Measurements from ENCODE around the gene ASTL. TPM values are rescaled to one million over a fixed set of nuclear protein-coding genes. Genes with fewer than 3 reads are reported as not detected.

The ASTL gene
- total RNA-seq, 3 donors from 2014 or later (not counting 1 experiment from before 2014, with no cell fraction given), result 5.5 to 11.3 (median 8.8) TPM

- WGBS (ENCODE audit: insufficient coverage), result 92% methylated on average over 8 of the region's 8 CpGs
- peak overlapping the region; percentile 14 to 39 for H3K27ac Mint-ChIP-seq
- TF ChIP-seq, protein P1, sequence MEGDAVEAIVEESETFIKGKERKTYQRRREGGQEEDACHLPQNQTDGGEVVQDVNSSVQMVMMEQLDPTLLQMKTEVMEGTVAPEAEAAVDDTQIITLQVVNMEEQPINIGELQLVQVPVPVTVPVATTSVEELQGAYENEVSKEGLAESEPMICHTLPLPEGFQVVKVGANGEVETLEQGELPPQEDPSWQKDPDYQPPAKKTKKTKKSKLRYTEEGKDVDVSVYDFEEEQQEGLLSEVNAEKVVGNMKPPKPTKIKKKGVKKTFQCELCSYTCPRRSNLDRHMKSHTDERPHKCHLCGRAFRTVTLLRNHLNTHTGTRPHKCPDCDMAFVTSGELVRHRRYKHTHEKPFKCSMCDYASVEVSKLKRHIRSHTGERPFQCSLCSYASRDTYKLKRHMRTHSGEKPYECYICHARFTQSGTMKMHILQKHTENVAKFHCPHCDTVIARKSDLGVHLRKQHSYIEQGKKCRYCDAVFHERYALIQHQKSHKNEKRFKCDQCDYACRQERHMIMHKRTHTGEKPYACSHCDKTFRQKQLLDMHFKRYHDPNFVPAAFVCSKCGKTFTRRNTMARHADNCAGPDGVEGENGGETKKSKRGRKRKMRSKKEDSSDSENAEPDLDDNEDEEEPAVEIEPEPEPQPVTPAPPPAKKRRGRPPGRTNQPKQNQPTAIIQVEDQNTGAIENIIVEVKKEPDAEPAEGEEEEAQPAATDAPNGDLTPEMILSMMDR (IDR thresholded peaks at IDR 0.05), result no peak
- peaks cover 19 to 20% of the 10 kb centered on the region in 2 donors for H3K4me1 Mint-ChIP-seq
- DNase-seq (no peak), ATAC-seq (no peak)
- Histone ChIP-seq H3K27me3 (ENCODE audit: control insufficient read depth, insufficient read depth, low read length) (no peaks in the 10 kb centered on the region), H3K27ac (ENCODE audit: low read length) (no peak overlapping the region), H3K4me3 (ENCODE audit: low read length) (no peak overlapping the region), H3K9me3 (ENCODE audit: control insufficient read depth, insufficient read depth, low read length) (no peaks in the 10 kb centered on the region), H3K4me1 (ENCODE audit: control insufficient read depth, insufficient read depth, low read length) (peaks cover 12% of the 10 kb centered on the region), H3K36me3 (ENCODE audit: control insufficient read depth, insufficient read depth, low read length) (peaks cover 41% of the 10 kb centered on the region)
- intact Hi-C loops (cut with micrococcal nuclease), result no loop called here
- H3K9me3 Mint-ChIP-seq, result no peaks in the 10 kb centered on the region
- H3K27me3 Mint-ChIP-seq (ENCODE audit: low read depth in 2 of 2), result no peaks in the 10 kb centered on the region
- no peak overlapping the region for H3K4me3 Mint-ChIP-seq
- peaks cover 22% of the 10 kb centered on the region for H3K36me3 Mint-ChIP-seq
Measured at GRCh38 chr2:96184989-96185388, 46.7 kb upstream of the ASTL start.

DNA sequence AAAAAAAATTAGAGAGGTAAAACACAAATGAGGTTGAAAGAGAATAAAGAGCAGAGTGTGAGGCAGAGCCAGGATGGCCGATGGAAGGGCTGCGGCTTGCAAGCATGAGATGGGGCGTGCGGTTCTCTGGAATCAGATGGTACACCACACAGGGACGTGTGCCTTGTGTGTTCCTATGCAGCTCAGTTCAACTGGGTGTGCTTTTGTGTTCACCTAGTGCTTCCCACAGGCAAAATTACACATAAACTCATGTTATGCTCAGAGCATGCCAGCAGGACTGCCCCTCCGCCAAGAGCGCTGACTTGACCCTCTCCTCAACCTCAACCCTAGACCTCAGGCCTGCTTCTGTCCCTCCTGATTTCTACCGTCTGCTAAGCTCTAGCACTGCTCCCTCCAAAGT, 45.9 kb upstream of the ASTL start:
- TF ChIP-seq, protein P1 (IDR thresholded peaks at IDR 0.05), result no peak
- DNase-seq, result no peak
- H3K36me3 ChIP-seq (ENCODE audit: control insufficient read depth, insufficient read depth, low read length), result peaks cover 35% of the 10 kb centered on the region
- 88% methylated on average over 7 of the region's 8 CpGs for WGBS (ENCODE audit: insufficient coverage)
- Mint-ChIP-seq H3K27me3 (ENCODE audit: low read depth in 2 of 2) (no peaks in the 10 kb centered on the region), H3K4me1 (peaks cover 26 to 28% of the 10 kb centered on the region in 2 donors), H3K27ac (peak overlapping the region; percentile 14 to 39), H3K36me3 (peaks cover 22% of the 10 kb centered on the region), H3K9me3 (no peaks in the 10 kb centered on the region), H3K4me3 (no peak overlapping the region)
- intact Hi-C loops (cut with micrococcal nuclease), result no loop called here
- peaks cover 16% of the 10 kb centered on the region for H3K4me1 ChIP-seq (ENCODE audit: control insufficient read depth, insufficient read depth, low read length)
- no peak for ATAC-seq
- H3K9me3 ChIP-seq (ENCODE audit: control insufficient read depth, insufficient read depth, low read length), result no peaks in the 10 kb centered on the region
- no peak overlapping the region for H3K4me3 ChIP-seq (ENCODE audit: low read length)
- no peak overlapping the region for H3K27ac ChIP-seq (ENCODE audit: low read length)
- H3K27me3 ChIP-seq (ENCODE audit: control insufficient read depth, insufficient read depth, low read length), result no peaks in the 10 kb centered on the region

- Mint-ChIP-seq H3K27ac (peak overlapping the region; percentile 25 to 71), H3K4me3 (peak overlapping the region; percentile 49), H3K36me3 (peaks cover 22% of the 10 kb centered on the region), H3K27me3 (ENCODE audit: low read depth in 2 of 2) (peaks cover 0 to 2% of the 10 kb centered on the region in 2 donors), H3K4me1 (peaks cover 26 to 28% of the 10 kb centered on the region in 2 donors), H3K9me3 (no peaks in the 10 kb centered on the region)
- Histone ChIP-seq H3K27me3 (ENCODE audit: control insufficient read depth, insufficient read depth, low read length) (no peaks in the 10 kb centered on the region), H3K4me3 (ENCODE audit: low read length) (no peak overlapping the region), H3K9me3 (ENCODE audit: control insufficient read depth, insufficient read depth, low read length) (no peaks in the 10 kb centered on the region), H3K36me3 (ENCODE audit: control insufficient read depth, insufficient read depth, low read length) (peaks cover 23% of the 10 kb centered on the region), H3K4me1 (ENCODE audit: control insufficient read depth, insufficient read depth, low read length) (peaks cover 16% of the 10 kb centered on the region), H3K27ac (ENCODE audit: low read length) (no peak overlapping the region)
- 33% methylated on average over 3 of the region's 5 CpGs for WGBS (ENCODE audit: insufficient coverage)
- DNase-seq (no peak), ATAC-seq (peak in 2 of 3 donors; percentile 7 to 39)
- intact Hi-C loops (cut with micrococcal nuclease), result no loop called here
- TF ChIP-seq, protein P1 (IDR thresholded peaks at IDR 0.05), result no peak
Measured at GRCh38 chr2:96181529-96181928, 43.2 kb upstream of the ASTL start.

DNA sequence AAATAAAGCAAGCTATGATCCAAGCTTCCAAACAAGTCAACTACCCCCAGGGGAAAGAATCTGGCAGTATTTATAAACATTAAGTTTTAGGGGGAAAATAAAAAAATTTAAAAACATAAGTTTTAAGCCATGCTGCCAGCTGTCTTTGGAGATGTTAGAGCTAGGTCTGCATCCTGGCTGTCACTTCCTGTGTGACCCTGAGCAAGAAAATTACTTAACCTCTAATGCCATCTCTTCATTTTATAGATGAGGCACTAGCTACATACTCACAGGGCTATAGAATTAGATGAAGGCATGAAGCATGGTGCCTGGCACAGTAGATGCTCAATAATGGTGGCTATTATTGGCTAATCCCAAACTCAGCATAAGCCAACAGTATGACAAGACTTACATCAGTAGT, 42.2 kb upstream of the ASTL start:
- H3K27ac Mint-ChIP-seq, result peak overlapping the region; percentile 25 to 56
- no peaks in the 10 kb centered on the region for H3K9me3 Mint-ChIP-seq
- H3K27me3 Mint-ChIP-seq (ENCODE audit: low read depth in 2 of 2), result peaks cover 0 to 2% of the 10 kb centered on the region in 2 donors
- Histone ChIP-seq H3K27ac (ENCODE audit: low read length) (no peak overlapping the region), H3K9me3 (ENCODE audit: control insufficient read depth, insufficient read depth, low read length) (no peaks in the 10 kb centered on the region), H3K4me3 (ENCODE audit: low read length) (no peak overlapping the region), H3K4me1 (ENCODE audit: control insufficient read depth, insufficient read depth, low read length) (peaks cover 16% of the 10 kb centered on the region), H3K27me3 (ENCODE audit: control insufficient read depth, insufficient read depth, low read length) (no peaks in the 10 kb centered on the region), H3K36me3 (ENCODE audit: control insufficient read depth, insufficient read depth, low read length) (peaks cover 14% of the 10 kb centered on the region)
- H3K36me3 Mint-ChIP-seq, result peaks cover 16% of the 10 kb centered on the region
- H3K4me3 Mint-ChIP-seq, result peak overlapping the region; percentile 21
- H3K4me1 Mint-ChIP-seq, result peaks cover 26 to 28% of the 10 kb centered on the region in 2 donors
- TF ChIP-seq, protein P1 (IDR thresholded peaks at IDR 0.05), result no peak
- ATAC-seq (peak; percentile 82 to 91 (median 90)), DNase-seq (peak in 1 of 2 donors; percentile 32)
- intact Hi-C loops (cut with micrococcal nuclease), result no loop called here

All from natural killer cell (primary cell).